ENCODE measurements around the gene TXNDC12. TPM values are rescaled to one million over a fixed set of nuclear protein-coding genes. Genes with fewer than 3 reads are reported as not detected.

Gene TXNDC12
- total and polyA plus RNA-seq, 10 donors: 10.3 to 49.5 (median 41.8) TPM

DNA sequence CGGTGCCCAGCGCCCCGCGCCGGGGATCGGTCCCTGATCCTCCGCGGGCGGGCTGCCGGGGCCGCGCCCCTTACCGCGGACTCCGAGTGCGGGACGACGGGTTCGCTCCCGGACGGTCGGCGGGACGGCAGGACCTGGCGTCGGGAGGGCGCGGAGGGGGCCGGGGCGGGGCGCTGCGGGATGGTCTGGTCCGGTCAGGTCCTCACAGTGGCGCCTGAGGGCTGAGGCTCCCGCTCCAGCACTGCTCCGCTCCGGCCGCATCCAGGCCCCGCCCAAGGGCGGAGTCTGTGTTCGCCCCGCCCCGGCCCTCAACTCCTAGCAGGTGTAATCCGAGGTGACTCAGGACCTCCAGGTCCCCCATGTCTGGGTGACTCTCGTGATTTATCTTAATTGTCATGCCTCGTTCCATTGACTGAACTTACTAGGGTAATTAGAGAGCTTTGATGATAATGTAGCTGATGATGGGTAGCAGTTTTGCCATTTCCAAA, 64.5 kb downstream of the TXNDC12 start, which contains the start of gene RAB3B:
TSS of gene RAB3B (minus strand) at position 223 of the 488 bp plus-strand sequence. CDS start 13,583 bp downstream, outside the sequence.
- intact Hi-C loops (cut with DNase I; ENCODE audit: low total_unique reads): no loop called here
- peak; percentile 85 for DNase-seq
- Histone ChIP-seq H3K36me3 (no peaks in the 10 kb centered on the region), H3K27me3 (replicated peaks in 1 of 7) (peaks cover 3 to 63% (median 41%) of the 10 kb centered on the region in 7 donors), H3K4me3 (peak within 1 kb of the TSS; percentile 23 to 73 (median 45)), H3K27ac (no peak within 1 kb of the TSS), H3K9me3 (no peaks in the 10 kb centered on the region), H3K4me1 (peaks cover 0 to 13% (median 8%) of the 10 kb centered on the region in 6 donors)
- TF ChIP-seq, protein P1, sequence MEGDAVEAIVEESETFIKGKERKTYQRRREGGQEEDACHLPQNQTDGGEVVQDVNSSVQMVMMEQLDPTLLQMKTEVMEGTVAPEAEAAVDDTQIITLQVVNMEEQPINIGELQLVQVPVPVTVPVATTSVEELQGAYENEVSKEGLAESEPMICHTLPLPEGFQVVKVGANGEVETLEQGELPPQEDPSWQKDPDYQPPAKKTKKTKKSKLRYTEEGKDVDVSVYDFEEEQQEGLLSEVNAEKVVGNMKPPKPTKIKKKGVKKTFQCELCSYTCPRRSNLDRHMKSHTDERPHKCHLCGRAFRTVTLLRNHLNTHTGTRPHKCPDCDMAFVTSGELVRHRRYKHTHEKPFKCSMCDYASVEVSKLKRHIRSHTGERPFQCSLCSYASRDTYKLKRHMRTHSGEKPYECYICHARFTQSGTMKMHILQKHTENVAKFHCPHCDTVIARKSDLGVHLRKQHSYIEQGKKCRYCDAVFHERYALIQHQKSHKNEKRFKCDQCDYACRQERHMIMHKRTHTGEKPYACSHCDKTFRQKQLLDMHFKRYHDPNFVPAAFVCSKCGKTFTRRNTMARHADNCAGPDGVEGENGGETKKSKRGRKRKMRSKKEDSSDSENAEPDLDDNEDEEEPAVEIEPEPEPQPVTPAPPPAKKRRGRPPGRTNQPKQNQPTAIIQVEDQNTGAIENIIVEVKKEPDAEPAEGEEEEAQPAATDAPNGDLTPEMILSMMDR (IDR thresholded peaks at IDR 0.05 in 8 of 11, conservative IDR thresholded peaks at IDR 0.05 in 3 of 11): no peak
- no peak for TF ChIP-seq POLR2A (IDR thresholded peaks at IDR 0.05)
- no peak for TF ChIP-seq POLR2AphosphoS5 (IDR thresholded peaks at IDR 0.05)
- WGBS, 5 donors: 0 to 1% (median 1%) methylated on average over 3 to 46 of the region's 46 CpGs

DNA sequence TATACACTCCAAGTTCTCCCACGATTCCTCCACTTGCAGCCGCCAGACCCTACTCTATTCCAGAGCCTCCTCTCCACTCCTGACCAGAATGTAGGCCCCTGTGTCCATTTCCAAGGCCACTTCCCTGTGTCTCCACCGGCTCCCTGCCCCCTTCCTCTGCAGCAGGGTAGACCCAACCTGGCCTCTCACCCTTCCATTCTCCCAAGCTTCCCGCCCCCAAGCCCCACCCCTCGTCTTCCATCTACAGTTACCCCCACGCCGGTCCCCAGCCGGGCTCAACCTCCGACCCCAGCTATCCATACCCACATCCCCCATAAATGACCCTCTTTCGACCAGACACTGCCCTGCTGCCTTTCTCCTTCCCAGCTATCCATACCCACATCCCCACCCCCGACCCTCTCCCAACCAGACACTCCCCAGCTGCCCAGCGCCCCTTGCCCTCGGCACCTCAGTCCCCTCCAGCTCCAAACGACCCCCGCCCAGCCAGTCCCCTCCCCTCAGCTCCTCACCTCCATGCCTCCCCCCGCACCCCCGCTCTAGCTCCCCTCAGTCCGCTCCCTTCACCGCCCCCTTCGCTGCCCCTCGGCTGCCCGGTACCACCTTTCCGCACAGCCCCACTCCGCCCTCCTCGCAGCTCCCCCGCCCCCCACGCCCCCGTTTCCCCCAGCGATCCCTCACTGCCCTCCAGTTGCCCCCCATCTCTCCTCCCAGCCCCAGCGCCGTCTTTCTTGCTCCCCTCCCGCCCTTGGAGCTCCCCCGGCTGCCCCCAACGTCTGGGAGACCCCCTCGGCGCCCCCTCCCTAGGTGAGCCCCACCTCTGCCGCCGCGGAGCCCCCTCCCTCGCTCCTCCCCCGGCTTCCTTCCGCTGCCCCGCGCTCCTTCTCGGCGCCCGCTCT, 65.2 kb downstream of the TXNDC12 start:
- Histone ChIP-seq H3K27ac (no peak overlapping the region), H3K4me3 (peak overlapping the region; percentile 23 to 73 (median 45)), H3K36me3 (no peaks in the 10 kb centered on the region), H3K27me3 (replicated peaks in 1 of 7) (peaks cover 3 to 62% (median 41%) of the 10 kb centered on the region in 7 donors), H3K9me3 (no peaks in the 10 kb centered on the region), H3K4me1 (peaks cover 0 to 13% (median 8%) of the 10 kb centered on the region in 6 donors)
- intact Hi-C loops (cut with DNase I; ENCODE audit: low total_unique reads): no loop called here
- 17 to 30% (median 22%) methylated on average over 34 to 47 of the region's 47 CpGs for WGBS, 5 donors
- no peak for DNase-seq
- TF ChIP-seq POLR2AphosphoS5 (IDR thresholded peaks at IDR 0.05) (no peak), POLR2A (IDR thresholded peaks at IDR 0.05) (no peak)
- TF ChIP-seq, protein P1 (IDR thresholded peaks at IDR 0.05 in 8 of 11, conservative IDR thresholded peaks at IDR 0.05 in 3 of 11): no peak

DNA sequence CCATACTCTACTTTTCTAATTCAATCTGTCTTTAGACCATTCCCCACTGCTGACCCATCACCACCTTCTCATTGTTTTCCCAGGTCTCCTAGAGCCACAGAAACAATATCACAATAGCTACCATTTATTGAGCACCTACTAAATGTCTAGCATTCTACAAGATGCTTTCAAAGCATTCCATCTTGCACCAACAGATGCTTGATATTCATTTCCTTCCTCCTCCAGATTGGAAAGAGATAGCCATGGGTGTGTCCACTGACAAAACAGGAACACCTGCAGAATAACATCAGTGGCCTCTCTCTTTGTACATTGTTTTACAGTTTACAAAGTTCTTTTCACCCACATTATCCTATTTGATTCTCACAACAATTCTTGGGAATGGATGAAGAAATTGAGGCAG, 66.7 kb downstream of the TXNDC12 start:
- TF ChIP-seq POLR2A (IDR thresholded peaks at IDR 0.05): no peak
- DNase-seq: no peak
- H3K4me3 ChIP-seq: no peak overlapping the region
- no peak overlapping the region for H3K27ac ChIP-seq
- peaks cover 0 to 13% (median 8%) of the 10 kb centered on the region in 6 donors for H3K4me1 ChIP-seq
- intact Hi-C loops (cut with DNase I; ENCODE audit: low total_unique reads): no loop called here
- H3K36me3 ChIP-seq: no peaks in the 10 kb centered on the region
- H3K9me3 ChIP-seq: no peaks in the 10 kb centered on the region
- peaks cover 3 to 47% (median 39%) of the 10 kb centered on the region in 7 donors for H3K27me3 ChIP-seq (replicated peaks in 1 of 7)

DNA sequence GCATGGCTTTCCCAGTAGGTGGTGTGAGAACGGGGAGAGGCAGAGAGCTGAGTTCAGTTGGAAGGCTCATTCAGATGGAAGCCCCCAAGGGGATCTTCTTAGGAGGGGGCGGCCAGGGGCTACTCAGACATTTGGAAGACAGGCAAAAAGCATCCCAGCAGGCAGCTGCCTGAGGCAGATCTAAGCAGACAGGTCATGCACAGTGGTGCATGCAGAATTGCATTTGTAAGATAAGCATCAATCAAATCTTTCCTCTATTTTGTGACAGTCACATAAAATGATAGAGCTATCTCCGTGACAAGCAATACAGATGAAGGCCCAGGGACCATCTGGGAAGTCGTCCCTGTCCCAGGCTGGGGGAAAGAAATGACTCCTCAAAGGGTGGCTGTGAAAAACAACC, 68.3 kb downstream of the TXNDC12 start:
- intact Hi-C loops (cut with DNase I; ENCODE audit: low total_unique reads): no loop called here
- Histone ChIP-seq H3K27ac (no peak overlapping the region), H3K9me3 (no peaks in the 10 kb centered on the region), H3K4me1 (peaks cover 0 to 13% (median 8%) of the 10 kb centered on the region in 6 donors), H3K27me3 (replicated peaks in 1 of 7) (peaks cover 3 to 31% (median 24%) of the 10 kb centered on the region in 7 donors), H3K4me3 (no peak overlapping the region), H3K36me3 (no peaks in the 10 kb centered on the region)
- DNase-seq: no peak
- WGBS, 5 donors: 82 to 86% (median 84%) methylated on average over 4 of the region's 4 CpGs
- TF ChIP-seq POLR2A (IDR thresholded peaks at IDR 0.05) (no peak), POLR2AphosphoS5 (IDR thresholded peaks at IDR 0.05) (no peak)
- TF ChIP-seq, protein P1 (IDR thresholded peaks at IDR 0.05 in 8 of 11, conservative IDR thresholded peaks at IDR 0.05 in 3 of 11): no peak

Data from spleen (tissue), 11 donors.